Heart left ventricle (tissue), 16 donors: ENCODE results near the gene THOC6. TPM values are rescaled to one million over a fixed set of nuclear protein-coding genes. Genes with fewer than 3 reads are reported as not detected.

Experiments used
- ATAC-seq, 4 donors: fragments of 200-7000 bp; cut with Tn5 transposase; one replicate each; pipeline ENCODE4 v1.9.1; 2020 to 2022; ENCODE audit warnings: moderate library complexity in 4 of 4, mild to moderate bottlenecking in 3 of 4, moderate number of reproducible peaks in 1 of 4
- DNase-seq, 5 donors: peaks; one replicate each; pipeline ENCODE4 v3.0.0-alpha.2; 2020
- H3K27ac ChIP-seq, 12 donors: fragments of 200-600 bp; sonication (generic) in 4 of 12; one replicate each; pipeline versions ENCODE4 v1.5.0 to v1.8.0; 2016 to 2022; ENCODE audit warnings: mild to moderate bottlenecking in 2 of 12
- H3K27me3 ChIP-seq, 9 donors: fragments of 200-600 bp; sonication (generic) in 2 of 9; one replicate each; pipeline versions ENCODE4 v1.5.1 to v1.8.0; 2016 to 2022; ENCODE audit warnings: mild to moderate bottlenecking in 3 of 9
- H3K36me3 ChIP-seq, 9 donors: fragments of 200-600 bp; sonication (generic) in 2 of 9; one replicate each; pipeline versions ENCODE4 v1.5.0 to v1.8.0; 2018 to 2022; ENCODE audit warnings: mild to moderate bottlenecking in 2 of 9
- H3K4me1 ChIP-seq, 12 donors: fragments of 200-600 bp; sonication (generic) in 4 of 12; one replicate each; pipeline versions ENCODE4 v1.5.0 to v1.8.0; 2016 to 2022; ENCODE audit warnings: mild to moderate bottlenecking in 3 of 12
- H3K4me3 ChIP-seq, 12 donors: fragments of 200-600 bp; sonication (generic) in 4 of 12; one replicate each; pipeline versions ENCODE4 v1.5.0 to v1.8.0; 2017 to 2022; ENCODE audit warnings: mild to moderate bottlenecking in 9 of 12, moderate library complexity in 4 of 12
- H3K9me3 ChIP-seq, 12 donors: fragments of 200-600 bp; sonication (generic) in 4 of 12; one replicate each; pipeline versions ENCODE4 v1.5.0 to v1.8.0; 2016 to 2022; ENCODE audit warnings: mild to moderate bottlenecking in 1 of 12
- CTCF ChIP-seq, 12 donors: fragments of 200-600 bp; sonication (generic) in 4 of 12; IDR thresholded peaks; one replicate each; pipeline versions ENCODE4 v1.5.0 to v1.8.0; 2018 to 2022; ENCODE audit warnings: antibody characterized with exemption in 12 of 12, mild to moderate bottlenecking in 5 of 12
- POLR2A ChIP-seq, 2 donors: fragments of 450-650 bp; IDR thresholded peaks; one replicate each; pipeline ENCODE4 v1.6.1; 2017; ENCODE audit warnings: antibody characterized with exemption in 2 of 2, mild to moderate bottlenecking in 2 of 2, moderate library complexity in 2 of 2
- WGBS, 4 donors: extraction: QIAGEN DNeasy Blood & Tissue Kit in 2 of 4; methylation state at CpG; one replicate each; pipeline versions ENCODE4 v1.1.5 to v1.1.7; 2013 to 2018; 5-methylcytosine and 5-hydroxymethylcytosine counted together
- intact Hi-C, 10 donors: fragments of 100-400 bp; cut with DNase I; formaldehyde crosslinking; loops; one replicate each; pipeline versions ENCODE4 v1.11.1 to v1.14.2; 2022
- polyA plus RNA-seq, 2 donors: library from polyadenylated mRNA; stranded (reverse); fragments of 200-250 nt; gene quantifications; one replicate each; pipeline ENCODE4 v1.2.3, GENCODE V29; 2013
- total RNA-seq, 9 donors: library from RNA; depleted of rRNA in 2 of 9; stranded (reverse); fragments of >200 nt in 2 of 9; fragmentation: NEBNext Ultra II Directional in 3 of 9; extraction: Animal tissue kit (Norgen Biotek cat#: 25700) in 3 of 9; gene quantifications; one replicate each; pipeline versions ENCODE4 v1.1.0 to v1.2.4, GENCODE V29; 2016 to 2023
- donor health status: ischemic (EF 13 %, LVEDD 7.1; RV severe dilation, severe dysfunction).
- donor health status: healthy with polysubstance abuse.
- donor health status: DM: no; HTN: yes; CAD: no.
- donor health status: DM: no; HTN: no; CAD: no.
- donor health status: ischemic (EF 25% LVEDD 6.9; RV normal size, moderate dysfunction).
- donor health status: ischemic (EF 25% LVEDD 5.7; RV mildly dilated, moderate dysfunction).
- donor health status: healthy.
- donor health status: DM: yes; HTN: yes; CAD: no.
- donor health status: ischemic (EF 35%, LVEDD 5.7; RV mildly dilated, moderate dysfunction).
- donor health status: nonischemic (EF 11% LVEDD 7.7; RV severe dilation, severe dysfunction).
- donor health status: DM: yes; HTN: yes; CAD: no.
- donor health status: PGD.
- donor health status: ischemic (EF 29% LVEDD 5.4; RV normal size, mild dysfunction).
- donor health status: nonischemic (EF 23%, LVEDD 6.1; RV moderate dilation, normal function).

The THOC6 gene
- total and polyA plus RNA-seq, 11 donors: 6.9 to 23.0 (median 10.3) TPM

- Histone ChIP-seq H3K36me3 (no peaks in the 10 kb centered on the region), H3K27me3 (peaks cover 31 to 99% (median 80%) of the 10 kb centered on the region in 9 donors), H3K9me3 (no peaks in the 10 kb centered on the region), H3K4me3 (no peak overlapping the region), H3K27ac (no peak overlapping the region), H3K4me1 (peaks cover 0 to 19% (median 0%) of the 10 kb centered on the region in 12 donors)
- no peak for ATAC-seq
- intact Hi-C loops: no loop called here
- TF ChIP-seq POLR2A (IDR thresholded peaks at IDR 0.05): no peak
- no peak for TF ChIP-seq CTCF (IDR thresholded peaks at IDR 0.05)
- WGBS, 4 donors: 35 to 43% (median 39%) methylated on average over 14 to 19 of the region's 19 CpGs
- DNase-seq: peak in 1 of 5 donors; percentile 26
Measured at GRCh38 chr16:3035289-3035971, 11.6 kb downstream of the THOC6 start.

DNA sequence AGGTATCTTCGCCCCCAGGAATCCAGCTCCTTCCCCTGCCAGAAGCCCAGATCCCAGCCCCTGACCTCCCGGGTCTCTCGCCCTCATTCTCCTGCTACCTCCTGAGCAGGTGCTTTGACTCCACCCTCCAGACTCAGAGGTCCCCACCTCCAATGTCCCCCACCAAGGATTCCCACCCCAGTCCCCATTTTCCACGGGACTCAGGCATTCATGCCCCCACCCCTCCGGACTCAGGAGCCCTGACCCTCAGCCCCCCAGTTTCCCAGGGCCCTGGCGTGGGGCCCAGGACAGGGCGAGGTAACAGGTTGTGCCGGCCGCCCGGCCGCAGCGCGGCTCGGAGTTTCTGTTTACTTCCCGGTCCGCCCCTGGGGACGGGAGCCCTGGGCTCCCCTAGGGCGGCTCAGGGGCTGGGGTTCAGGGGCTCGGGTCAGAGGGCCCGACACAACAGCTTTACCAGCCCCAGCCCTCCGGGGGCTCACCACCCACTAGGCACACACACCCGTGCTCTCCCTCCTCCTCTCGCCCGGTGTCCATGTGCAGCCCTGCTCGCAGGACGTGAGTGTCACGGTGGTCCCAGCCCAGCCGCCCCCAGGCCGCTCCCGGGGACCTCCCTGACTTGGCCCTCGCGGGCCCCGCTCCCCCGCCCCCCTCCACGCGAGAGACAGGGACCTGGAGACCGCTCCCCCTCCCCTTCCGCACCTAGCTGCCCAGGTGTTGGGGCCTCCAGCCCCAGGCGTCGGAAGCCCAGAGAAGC lies 12.3 kb downstream of the THOC6 start:
- intact Hi-C loops: no loop called here
- Histone ChIP-seq H3K4me1 (peaks cover 0 to 19% (median 0%) of the 10 kb centered on the region in 12 donors), H3K36me3 (no peaks in the 10 kb centered on the region), H3K4me3 (peak overlapping the region in 2 of 12 donors; percentile 16 to 20), H3K9me3 (no peaks in the 10 kb centered on the region), H3K27me3 (peaks cover 31 to 99% (median 74%) of the 10 kb centered on the region in 9 donors), H3K27ac (no peak overlapping the region)
- peak in 1 of 4 donors; percentile 21 for ATAC-seq
- DNase-seq: no peak
- WGBS, 4 donors: 3 to 9% (median 4%) methylated on average over 15 to 40 of the region's 40 CpGs
- TF ChIP-seq POLR2A (IDR thresholded peaks at IDR 0.05) (no peak), CTCF (IDR thresholded peaks at IDR 0.05) (no peak)

DNA sequence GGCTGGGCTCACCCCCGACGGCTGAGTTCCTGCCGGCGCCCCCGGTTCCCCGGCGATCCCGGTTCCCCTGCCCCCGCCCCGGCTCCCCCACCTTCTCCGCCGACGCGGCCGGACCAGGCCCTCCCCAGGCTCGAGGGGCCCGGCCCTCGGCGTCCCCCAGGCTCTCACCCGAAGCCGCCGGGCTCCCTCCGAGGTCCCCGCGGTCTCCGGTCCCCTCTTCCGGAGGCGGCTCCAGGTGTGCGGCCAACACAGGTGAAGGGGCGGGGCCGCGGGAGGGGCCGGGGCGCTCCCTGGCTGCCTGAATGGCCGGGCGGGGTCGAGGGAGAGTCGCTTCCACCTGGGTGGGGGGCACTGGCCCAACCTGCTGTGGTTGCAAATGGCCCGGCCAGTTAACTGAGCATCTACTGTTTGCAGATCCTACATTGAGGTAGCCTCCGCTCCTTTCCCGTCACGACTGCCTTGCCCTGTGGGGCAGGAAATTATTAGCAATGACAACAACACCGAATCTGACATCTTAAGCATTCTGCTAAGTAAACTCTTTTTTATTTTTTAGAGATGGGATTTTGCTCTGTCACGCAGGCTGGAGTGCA lies 13.0 kb downstream of the THOC6 start, which contains the start of gene BICDL2:
TSS of gene BICDL2 (minus strand) at position 219 of the 590 bp plus-strand sequence. CDS start 1,448 bp downstream, outside the sequence.
- ATAC-seq (no peak), DNase-seq (no peak)
- Histone ChIP-seq H3K27me3 (peaks cover 31 to 98% (median 71%) of the 10 kb centered on the region in 9 donors), H3K36me3 (no peaks in the 10 kb centered on the region), H3K4me1 (peaks cover 0 to 15% (median 0%) of the 10 kb centered on the region in 12 donors), H3K27ac (no peak within 1 kb of the TSS), H3K4me3 (peak within 1 kb of the TSS in 2 of 12 donors; percentile 16 to 20), H3K9me3 (no peaks in the 10 kb centered on the region)
- TF ChIP-seq CTCF (IDR thresholded peaks at IDR 0.05): no peak
- TF ChIP-seq POLR2A (IDR thresholded peaks at IDR 0.05): no peak
- intact Hi-C loops: no loop called here
- 7 to 16% (median 11%) methylated on average over 19 to 44 of the region's 44 CpGs for WGBS, 4 donors

- WGBS, 4 donors: 21 to 52% (median 43%) methylated on average over 3 to 11 of the region's 11 CpGs
- Histone ChIP-seq H3K36me3 (no peaks in the 10 kb centered on the region), H3K27me3 (peaks cover 28 to 98% (median 63%) of the 10 kb centered on the region in 9 donors), H3K9me3 (no peaks in the 10 kb centered on the region), H3K4me3 (no peak overlapping the region), H3K27ac (no peak overlapping the region), H3K4me1 (peaks cover 0 to 14% (median 0%) of the 10 kb centered on the region in 12 donors)
- ATAC-seq (no peak), DNase-seq (no peak)
- no peak for TF ChIP-seq POLR2A (IDR thresholded peaks at IDR 0.05)
- no peak for TF ChIP-seq CTCF (IDR thresholded peaks at IDR 0.05)
- intact Hi-C loops: no loop called here
Measured at GRCh38 chr16:3038256-3038655, 14.4 kb downstream of the THOC6 start.
